K562 (cell line): Measurements from ENCODE around the gene P2RY8. TPM values are rescaled to one million over a fixed set of nuclear protein-coding genes. Genes with fewer than 3 reads are reported as not detected.

Experiments used
- ATAC-seq: fragments of 200-7000 bp; cut with Tn5 transposase; 3 replicates; pipeline ENCODE4 v1.9.1; 2020; ENCODE audit warnings: moderate library complexity
- BruUV-seq: library from RNA; stranded (reverse); fragments of 400-500 nt; replicated peaks from 2 replicates; lab custom pipeline; 2021; lab: Mats Ljungman, UMichigan
- CTCF ChIA-PET: fragments of 300-600 bp; formaldehyde crosslinking; extraction: SDS; loops from one replicate; lab custom pipeline; 2021; ENCODE audit warnings: low intra/inter-chr PET ratio; lab: Yijun Ruan, JAX
- POLR2A ChIA-PET: fragments of 300-600, 350-650 bp; sonication (Branson Sonifier 250); formaldehyde crosslinking; extraction: SDS; loops from one replicate; lab custom pipeline; 2021; ENCODE audit warnings: antibody characterized with exemption, inconsistent platforms; lab: Yijun Ruan, JAX
- DNase-seq, 4 experiments: peaks; one replicate each; pipeline versions ENCODE4 v3.0.0 to v3.0.0-alpha.2; 2011 to 2018; ENCODE audit warnings: low spot score in 3 of 4, mixed read lengths in 3 of 4; ENCODE audit errors: extremely low read depth in 1 of 4
- FAIRE-seq: peaks from 2 replicates; lab custom pipeline; 2011; peaks lifted over from hg19 to GRCh38; lab: Jason Lieb, UNC
- H2AFZ ChIP-seq: 2 replicates; pipeline ENCODE4 v1.6.0; 2011; ENCODE audit warnings: low read depth, low read length, control low read depth, inconsistent platforms
- H3K27ac ChIP-seq: fragments of 200-600 bp; 3 replicates; pipeline ENCODE4 v1.8.0; 2011; ENCODE audit warnings: low read depth, mild to moderate bottlenecking, control low read depth, inconsistent platforms, low read length, moderate library complexity, mixed read lengths; ENCODE audit errors: extremely low read depth
- H3K27me3 ChIP-seq, 2 experiments: fragments of 300-600 bp in 1 of 2; 2 replicates in 1 of 2; 3 replicates in 1 of 2; pipeline versions ENCODE4 v1.6.0 to v1.8.0; 2011; ENCODE audit warnings: inconsistent platforms in 2 of 2, low read length in 2 of 2, mild to moderate bottlenecking in 1 of 2, mixed read lengths in 1 of 2, moderate library complexity in 1 of 2; ENCODE audit not compliant: control insufficient read depth in 2 of 2, insufficient read depth in 2 of 2
- H3K36me3 ChIP-seq: fragments of 300-600 bp; 3 replicates; pipeline ENCODE4 v1.8.0; 2011; ENCODE audit warnings: mild to moderate bottlenecking, low read length, inconsistent platforms; ENCODE audit not compliant: control insufficient read depth, insufficient read depth
- H3K4me1 ChIP-seq, 2 experiments: fragments of 200-600 bp in 1 of 2; replicated peaks in 1 of 2; 2 replicates in 1 of 2; 3 replicates in 1 of 2; pipeline versions ENCODE4 v1.5.1 to v1.8.0; 2011; ENCODE audit warnings: inconsistent platforms in 2 of 2, low read length in 2 of 2, mild to moderate bottlenecking in 1 of 2, mixed read lengths in 1 of 2, moderate library complexity in 1 of 2; ENCODE audit not compliant: control insufficient read depth in 2 of 2, insufficient read depth in 2 of 2
- H3K4me2 ChIP-seq: 2 replicates; pipeline ENCODE4 v1.6.1; 2011; ENCODE audit warnings: low read length, control low read depth, inconsistent platforms, mixed read lengths; ENCODE audit not compliant: insufficient read depth
- H3K4me3 ChIP-seq: fragments of 200-600 bp; sonication (generic), shearing (Covaris generic); 2 replicates; pipeline ENCODE4 v1.5.1; 2016; ENCODE audit warnings: control low read depth, inconsistent platforms
- H3K79me2 ChIP-seq: fragments of 200-600 bp; 3 replicates; pipeline ENCODE4 v1.8.0; 2011; ENCODE audit warnings: low read length, inconsistent platforms; ENCODE audit not compliant: control insufficient read depth, insufficient read depth
- H3K9ac ChIP-seq, 2 experiments: 2 replicates each; pipeline versions ENCODE4 v1.6.0 to v1.6.1; 2011; ENCODE audit warnings: low read depth in 2 of 2, low read length in 2 of 2, control low read depth in 1 of 2, inconsistent platforms in 1 of 2, mild to moderate bottlenecking in 1 of 2, mixed read lengths in 1 of 2; ENCODE audit not compliant: insufficient read depth in 1 of 2
- H3K9me1 ChIP-seq: one replicate; pipeline ENCODE4 v1.6.0; 2011; ENCODE audit warnings: inconsistent platforms, mild to moderate bottlenecking, low read length, moderate library complexity; ENCODE audit not compliant: control insufficient read depth, insufficient read depth
- H3K9me3 ChIP-seq: replicated peaks from 2 replicates; pipeline ENCODE4 v1.5.1; 2011; ENCODE audit warnings: low read depth, low read length, inconsistent platforms; ENCODE audit not compliant: control insufficient read depth, insufficient read depth
- H4K20me1 ChIP-seq: replicated peaks from 2 replicates; pipeline ENCODE4 v1.6.1; 2011; ENCODE audit warnings: low read length, inconsistent platforms, mixed read lengths; ENCODE audit not compliant: control insufficient read depth, insufficient read depth
- CAMTA2 ChIP-seq: fragments of 250-450 bp; sonication (Bioruptor Pico); conservative IDR thresholded peaks from 2 replicates; pipeline ENCODE4 v1.5.1; 2022
- GTF2F1 ChIP-seq: IDR thresholded peaks from 2 replicates; pipeline ENCODE4 v1.6.1; 2011; ENCODE audit warnings: low read depth, low read length, improper control_type of control experiment
- HNRNPH1 ChIP-seq: fragments of 200-400 bp; formaldehyde crosslinking; optimal IDR thresholded peaks from 2 replicates; pipeline ENCODE3; 2017; ENCODE audit warnings: low read depth, mild to moderate bottlenecking, low read length, moderate library complexity
- KLF10 ChIP-seq: fragments of 250-450 bp; sonication (Bioruptor Pico); IDR thresholded peaks from 2 replicates; pipeline ENCODE4 v1.6.1; 2021; ENCODE audit warnings: matching md5 sums
- RFX1 ChIP-seq: fragments of 450-650 bp; IDR thresholded peaks from 2 replicates; pipeline ENCODE4 v1.6.1; 2016; ENCODE audit warnings: mild to moderate bottlenecking, moderate library complexity
- SIX5 ChIP-seq, 2 experiments: IDR thresholded peaks; 2 replicates each; pipeline ENCODE4 v1.6.1; 2011; ENCODE audit warnings: low read length in 2 of 2, borderline replicate concordance in 1 of 2, low read depth in 1 of 2, mild to moderate bottlenecking in 1 of 2, moderate library complexity in 1 of 2; ENCODE audit not compliant: insufficient read depth in 1 of 2
- THRA ChIP-seq: fragments of 450-650 bp; IDR thresholded peaks from 2 replicates; pipeline ENCODE4 v1.6.1; 2017; ENCODE audit warnings: mild to moderate bottlenecking, moderate library complexity
- ZBTB49 ChIP-seq: sonication (generic); formaldehyde crosslinking; IDR thresholded peaks from 2 replicates; pipeline ENCODE4 v1.8.0; 2022; ENCODE audit warnings: missing genetic modification reagents, mild to moderate bottlenecking, borderline replicate concordance
- ZNF584 ChIP-seq: fragments of 200-800 bp; sonication (Bioruptor generic); IDR thresholded peaks from 2 replicates; pipeline ENCODE4 v1.6.1; 2016; ENCODE audit warnings: low read depth, mild to moderate bottlenecking, missing genetic modification characterization, missing compliant biosample characterization
- ZNF589 ChIP-seq: fragments of 200-800 bp; sonication (Bioruptor generic); IDR thresholded peaks from 2 replicates; pipeline ENCODE4 v1.6.1; 2016; ENCODE audit warnings: low read depth, missing genetic modification characterization, missing compliant biosample characterization
- ZNF778 ChIP-seq: fragments of 450-650 bp; formaldehyde crosslinking; IDR thresholded peaks from 2 replicates; pipeline ENCODE4 v1.4.0; 2020; ENCODE audit warnings: mild to moderate bottlenecking, moderate library complexity
- WGBS: fragments of 100-300 bp; shearing (Covaris generic); methylation state at CpG from one replicate; pipeline ENCODE4 v1.1.6; 2016; ENCODE audit warnings: low coverage, mixed read lengths; ENCODE audit not compliant: insufficient coverage; ENCODE audit errors: missing lambda C conversion rate; 5-methylcytosine and 5-hydroxymethylcytosine counted together
- in situ Hi-C: fragments of 300-500 bp; cut with MboI; formaldehyde crosslinking; loops from 4 replicates; pipeline ENCODE4 v1.15.0; 2018; ENCODE audit warnings: inconsistent platforms, mixed read lengths
- intact Hi-C: fragments of 100-400 bp; cut with micrococcal nuclease; formaldehyde crosslinking; loops from 2 replicates; pipeline ENCODE4 v1.14.2; 2022
- polyA plus RNA-seq, 8 experiments: library from polyadenylated mRNA; depleted of rRNA in 4 of 8; stranded (reverse) in 5 of 8; unstranded in 3 of 8; fragments of >200 nt; fragmentation: Nextera tagmentation in 2 of 8; fragmentation: Illumina TruSeq in 1 of 8; extraction: Ambion mirVana in 2 of 8; extraction: Trizol in 1 of 8; gene quantifications; 2 replicates each; pipeline versions ENCODE4 v1.2.1 to v1.2.3, GENCODE V29; 2011 to 2014; ENCODE audit warnings: inconsistent platforms in 1 of 8, missing spikeins in 1 of 8
- total RNA-seq, 7 experiments: library from RNA; depleted of rRNA in 6 of 7; stranded (reverse); fragments of >200 nt in 6 of 7; fragmentation: Illumina TruSeq in 2 of 7; extraction: Trizol in 2 of 7; gene quantifications; 2 replicates each; pipeline versions ENCODE4 v1.2.1 to v1.2.3, GENCODE V29; 2011 to 2021; ENCODE audit warnings: low replicate concordance in 1 of 7

Gene P2RY8
- total and polyA plus RNA-seq, 9 of the 15 experiments (the other 6 are each of a cell fraction or from before 2014, with no cell fraction given), result 0.04 to 0.69 (median 0.08) TPM; not detected in 3

GRCh38 chrX:1546691-1547251 is 9.8 kb upstream of the P2RY8 start:
- intact Hi-C loops, result no loop called here
- POLR2A ChIA-PET, result no interaction called here
- H3K9me1 ChIP-seq, result no peaks in the 10 kb centered on the region
- no peak for ATAC-seq
- 41% methylated on average over 15 of the region's 18 CpGs for WGBS
- no peaks in the 10 kb centered on the region for H3K4me1 ChIP-seq
- FAIRE-seq, result no peak
- no peak overlapping the region for H2AFZ ChIP-seq
- TF ChIP-seq GTF2F1 (no peak), ZNF584 (no peak), HNRNPH1 (no peak), ZNF589 (CRISPR knock-in tag) (no peak), CAMTA2 (CRISPR knock-in tag) (no peak), KLF10 (no peak), RFX1 (no peak), THRA (no peak), SIX5 (IDR thresholded peaks at IDR 0.05; ENCODE audit: borderline replicate concordance in 1 of 2, insufficient read depth in 1 of 2, low read depth in 1 of 2, low read length in 2 of 2) (no peak), ZNF778 (CRISPR knock-in tag) (no peak), ZBTB49 (CRISPR knock-in tag) (no peak)
- TF ChIP-seq, all 486 proteins: peak for 0
- Histone ChIP-seq H3K4me2 (no peak overlapping the region), H3K27me3 (peaks cover 2 to 12% of the 10 kb centered on the region in 2 experiments; a peak in 3 of 5 replicates), H3K27ac (no peak overlapping the region), H3K79me2 (no peaks in the 10 kb centered on the region), H3K4me3 (no peak overlapping the region), H3K9me3 (no peaks in the 10 kb centered on the region), H4K20me1 (no peaks in the 10 kb centered on the region), H3K36me3 (no peaks in the 10 kb centered on the region), H3K9ac (no peak overlapping the region; a peak in 1 of 4 replicates)
- in situ Hi-C loops, result no loop called here
- CTCF ChIA-PET, result no interaction called here
- BruUV-seq, result no TSS peak
- DNase-seq, result no peak
